DND-41 (cell line): Measurements from ENCODE around the gene TENT5A.

Experiments used
- ATAC-seq: fragments of 200-7000 bp; cut with Tn5 transposase; 3 replicates; pipeline ENCODE4 v1.9.1; 2021; ENCODE audit warnings: low read depth; ENCODE audit not compliant: insufficient read depth
- DNase-seq: peaks from one replicate; pipeline ENCODE4 v3.0.0-alpha.2; 2020
- H2AFZ ChIP-seq: 2 replicates; pipeline ENCODE4 v1.6.0; 2012; ENCODE audit warnings: low read depth, low read length
- H3K27ac ChIP-seq: 2 replicates; pipeline ENCODE4 v1.5.1; 2012; ENCODE audit warnings: low read length, inconsistent platforms
- H3K27me3 ChIP-seq: fragments of 200-600 bp; sonication (generic); 2 replicates; pipeline ENCODE4 v1.6.0; 2012; ENCODE audit warnings: low read length, mild to moderate bottlenecking, inconsistent platforms; ENCODE audit not compliant: insufficient read depth, poor library complexity
- H3K36me3 ChIP-seq: 2 replicates; pipeline ENCODE4 v1.5.1; 2012; ENCODE audit warnings: low read length, inconsistent platforms; ENCODE audit not compliant: insufficient read depth
- H3K4me1 ChIP-seq: 2 replicates; pipeline ENCODE4 v1.5.1; 2012; ENCODE audit warnings: mild to moderate bottlenecking, low read length; ENCODE audit not compliant: insufficient read depth
- H3K4me2 ChIP-seq: 2 replicates; pipeline ENCODE4 v1.6.0; 2012; ENCODE audit warnings: mild to moderate bottlenecking, moderate library complexity, low read length, inconsistent platforms; ENCODE audit not compliant: insufficient read depth
- H3K4me3 ChIP-seq, 2 experiments: fragments of 200-600 bp in 1 of 2; shearing (Covaris generic) in 1 of 2; 2 replicates each; pipeline ENCODE4 v1.5.1; 2012 to 2016; ENCODE audit warnings: inconsistent platforms in 2 of 2, low read length in 2 of 2, mild to moderate bottlenecking in 2 of 2, low read depth in 1 of 2, moderate library complexity in 1 of 2
- H3K79me2 ChIP-seq: 2 replicates; pipeline ENCODE4 v1.6.0; 2012; ENCODE audit warnings: low read length, inconsistent platforms; ENCODE audit not compliant: insufficient read depth
- H3K9ac ChIP-seq: 2 replicates; pipeline ENCODE4 v1.6.0; 2012; ENCODE audit warnings: low read depth, mild to moderate bottlenecking, inconsistent platforms, low read length, moderate library complexity
- H3K9me3 ChIP-seq: 2 replicates; pipeline ENCODE4 v1.5.1; 2012; ENCODE audit warnings: low read length, moderate library complexity, mild to moderate bottlenecking, inconsistent platforms; ENCODE audit not compliant: insufficient read depth, severe bottlenecking
- H4K20me1 ChIP-seq: 2 replicates; pipeline ENCODE4 v1.6.0; 2012; ENCODE audit warnings: low read length; ENCODE audit not compliant: insufficient read depth
- EZH2 ChIP-seq: IDR thresholded peaks from 3 replicates; pipeline ENCODE4 v1.6.1; 2012; ENCODE audit warnings: borderline replicate concordance, low read depth, mild to moderate bottlenecking, moderate library complexity, low read length, inconsistent platforms; ENCODE audit not compliant: severe bottlenecking
- TF ChIP-seq, protein P1 (sequence below): IDR thresholded peaks from 2 replicates; pipeline ENCODE4 v1.5.1; 2012; ENCODE audit warnings: borderline replicate concordance, low read length, moderate library complexity, mild to moderate bottlenecking; ENCODE audit not compliant: poor library complexity, severe bottlenecking; ENCODE audit errors: extremely low read depth

Gene TENT5A

DNA sequence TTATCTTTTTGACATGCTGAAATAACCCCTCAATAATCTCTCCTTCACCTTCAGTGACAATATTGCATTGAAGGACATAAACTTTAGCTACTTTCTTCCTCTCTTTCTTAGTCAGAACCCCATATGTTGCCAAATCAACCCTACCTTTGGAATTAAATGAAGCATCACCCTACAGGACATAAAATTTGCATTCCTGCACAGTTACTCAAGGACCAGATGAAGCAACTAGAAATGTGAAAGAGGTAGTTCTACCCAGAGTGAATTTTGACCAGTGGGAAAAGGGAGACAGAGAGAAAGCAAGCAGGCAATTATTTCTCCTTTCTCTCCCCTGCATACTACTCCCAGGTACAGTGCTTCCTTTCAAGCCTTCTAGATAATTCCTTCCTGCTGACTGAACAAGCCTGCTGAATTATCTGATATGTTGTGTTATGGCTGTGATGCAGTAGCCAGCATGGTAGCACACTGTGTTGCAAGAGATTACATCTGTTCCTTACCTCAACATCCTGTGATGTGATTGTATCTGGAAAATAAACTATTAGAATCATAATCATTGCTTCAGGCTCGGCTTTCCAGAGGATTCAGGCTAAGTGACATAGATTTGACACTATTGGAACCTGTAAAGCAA lies 16.6 kb downstream of the TENT5A start:
- TF ChIP-seq EZH2: no peak
- TF ChIP-seq, protein P1, sequence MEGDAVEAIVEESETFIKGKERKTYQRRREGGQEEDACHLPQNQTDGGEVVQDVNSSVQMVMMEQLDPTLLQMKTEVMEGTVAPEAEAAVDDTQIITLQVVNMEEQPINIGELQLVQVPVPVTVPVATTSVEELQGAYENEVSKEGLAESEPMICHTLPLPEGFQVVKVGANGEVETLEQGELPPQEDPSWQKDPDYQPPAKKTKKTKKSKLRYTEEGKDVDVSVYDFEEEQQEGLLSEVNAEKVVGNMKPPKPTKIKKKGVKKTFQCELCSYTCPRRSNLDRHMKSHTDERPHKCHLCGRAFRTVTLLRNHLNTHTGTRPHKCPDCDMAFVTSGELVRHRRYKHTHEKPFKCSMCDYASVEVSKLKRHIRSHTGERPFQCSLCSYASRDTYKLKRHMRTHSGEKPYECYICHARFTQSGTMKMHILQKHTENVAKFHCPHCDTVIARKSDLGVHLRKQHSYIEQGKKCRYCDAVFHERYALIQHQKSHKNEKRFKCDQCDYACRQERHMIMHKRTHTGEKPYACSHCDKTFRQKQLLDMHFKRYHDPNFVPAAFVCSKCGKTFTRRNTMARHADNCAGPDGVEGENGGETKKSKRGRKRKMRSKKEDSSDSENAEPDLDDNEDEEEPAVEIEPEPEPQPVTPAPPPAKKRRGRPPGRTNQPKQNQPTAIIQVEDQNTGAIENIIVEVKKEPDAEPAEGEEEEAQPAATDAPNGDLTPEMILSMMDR: no peak
- no peak overlapping the region for H3K4me3 ChIP-seq
- H3K79me2 ChIP-seq: no peaks in the 10 kb centered on the region

GRCh38 chr6:81734500-81735150 lies 17.9 kb downstream of the TENT5A start:
- Histone ChIP-seq H3K4me3 (no peak overlapping the region), H3K4me2 (no peak overlapping the region), H3K27ac (no peak overlapping the region), H3K79me2 (no peaks in the 10 kb centered on the region), H2AFZ (no peak overlapping the region), H3K36me3 (no peaks in the 10 kb centered on the region), H3K27me3 (no peaks in the 10 kb centered on the region), H3K4me1 (no peaks in the 10 kb centered on the region), H3K9me3 (no peaks in the 10 kb centered on the region), H4K20me1 (no peaks in the 10 kb centered on the region), H3K9ac (no peak overlapping the region)
- TF ChIP-seq EZH2: no peak
- TF ChIP-seq, protein P1: no peak
- ATAC-seq (no peak), DNase-seq (no peak)

More for the DNA sequence above, 16.6 kb downstream of the TENT5A start:
- H3K9me3 ChIP-seq: no peaks in the 10 kb centered on the region
- no peak overlapping the region for H3K9ac ChIP-seq
- DNase-seq (no peak), ATAC-seq (no peak)
- H2AFZ ChIP-seq: no peak overlapping the region
- no peak overlapping the region for H3K4me2 ChIP-seq
- no peaks in the 10 kb centered on the region for H3K27me3 ChIP-seq
- H3K27ac ChIP-seq: no peak overlapping the region
- H4K20me1 ChIP-seq: no peaks in the 10 kb centered on the region
- no peaks in the 10 kb centered on the region for H3K4me1 ChIP-seq
- no peaks in the 10 kb centered on the region for H3K36me3 ChIP-seq

DNA sequence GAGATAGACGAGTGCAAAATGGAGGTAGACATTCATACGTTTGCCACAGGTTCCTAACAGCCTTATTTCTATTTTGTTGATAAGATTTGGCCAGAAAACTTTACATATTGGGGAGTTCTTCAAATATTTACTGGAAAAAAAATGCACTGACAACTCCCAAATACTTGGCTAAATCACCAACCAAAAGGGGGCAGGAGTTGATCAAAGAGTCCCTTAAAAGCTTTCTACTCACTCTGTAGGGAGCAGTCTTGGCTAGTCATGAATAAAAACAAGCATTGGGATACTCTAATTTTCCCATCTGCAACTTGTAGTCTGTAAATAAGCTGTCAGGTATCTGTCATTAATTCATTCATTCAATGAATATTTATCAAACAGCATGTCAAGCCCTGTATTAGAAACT lies 18.4 kb downstream of the TENT5A start:
- DNase-seq (no peak), ATAC-seq (no peak)
- no peak overlapping the region for H3K4me2 ChIP-seq
- H3K9me3 ChIP-seq: no peaks in the 10 kb centered on the region
- H3K9ac ChIP-seq: no peak overlapping the region
- no peak overlapping the region for H3K4me3 ChIP-seq
- no peaks in the 10 kb centered on the region for H3K4me1 ChIP-seq
- no peaks in the 10 kb centered on the region for H3K36me3 ChIP-seq
- H3K27ac ChIP-seq: no peak overlapping the region
- no peak overlapping the region for H2AFZ ChIP-seq
- TF ChIP-seq EZH2: no peak
- TF ChIP-seq, protein P1: no peak
- no peaks in the 10 kb centered on the region for H4K20me1 ChIP-seq
- no peaks in the 10 kb centered on the region for H3K27me3 ChIP-seq
- no peaks in the 10 kb centered on the region for H3K79me2 ChIP-seq
